GM10266 (cell line): Measurements from ENCODE around the gene DSEL.

Experiments
- DNase-seq: peaks from one replicate; pipeline ENCODE4 v3.0.0; 2012; ENCODE audit errors: extremely low spot score
- CTCF ChIP-seq: IDR thresholded peaks from 2 replicates; pipeline ENCODE4 v1.5.1; 2012; ENCODE audit warnings: mild to moderate bottlenecking, low read depth; ENCODE audit not compliant: control insufficient read depth, insufficient read depth; ENCODE audit errors: missing control alignments

The DSEL gene

DNA sequence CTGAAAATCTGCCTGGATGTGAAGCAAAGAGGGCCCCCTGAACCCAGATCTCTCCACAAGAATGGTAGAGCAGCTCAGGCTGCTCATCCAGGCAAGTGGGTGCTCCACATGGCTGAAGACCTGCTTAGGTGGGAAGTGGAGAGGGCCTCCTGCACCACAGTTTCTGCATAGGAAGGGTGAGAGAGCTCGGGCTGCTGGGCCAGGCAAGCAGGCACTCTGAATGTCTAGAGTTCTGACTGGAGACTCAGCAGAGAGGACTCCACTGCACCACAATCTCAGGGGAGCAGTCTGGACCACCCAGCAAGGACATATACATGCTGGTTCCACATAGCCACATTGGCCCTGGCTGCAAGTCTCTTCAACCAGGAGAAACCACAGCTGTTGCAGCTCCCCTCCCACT is 52.0 kb downstream of the DSEL start:
- DNase-seq, result no peak
- TF ChIP-seq CTCF, result no peak

DNA sequence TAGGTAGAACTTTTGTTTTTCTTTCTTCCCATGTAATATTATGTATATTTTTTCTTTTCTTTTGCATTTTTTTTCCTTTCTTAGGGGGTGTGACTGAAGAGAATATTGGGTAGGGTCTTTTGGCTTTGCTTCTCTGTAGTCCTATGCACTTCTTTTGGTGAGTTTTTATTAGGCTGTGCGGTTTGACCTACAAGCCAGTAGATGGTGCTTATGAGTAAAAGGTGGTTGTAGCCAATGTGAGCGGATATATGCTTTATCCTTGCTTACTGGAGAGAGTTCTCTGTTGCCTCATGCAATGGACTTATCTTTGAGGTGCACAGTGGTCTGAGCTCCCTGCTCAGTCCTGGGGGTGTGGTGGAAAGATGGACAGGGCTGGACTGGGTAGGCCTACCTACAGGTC is 52.7 kb downstream of the DSEL start:
- no peak for DNase-seq
- TF ChIP-seq CTCF, result no peak

DNA sequence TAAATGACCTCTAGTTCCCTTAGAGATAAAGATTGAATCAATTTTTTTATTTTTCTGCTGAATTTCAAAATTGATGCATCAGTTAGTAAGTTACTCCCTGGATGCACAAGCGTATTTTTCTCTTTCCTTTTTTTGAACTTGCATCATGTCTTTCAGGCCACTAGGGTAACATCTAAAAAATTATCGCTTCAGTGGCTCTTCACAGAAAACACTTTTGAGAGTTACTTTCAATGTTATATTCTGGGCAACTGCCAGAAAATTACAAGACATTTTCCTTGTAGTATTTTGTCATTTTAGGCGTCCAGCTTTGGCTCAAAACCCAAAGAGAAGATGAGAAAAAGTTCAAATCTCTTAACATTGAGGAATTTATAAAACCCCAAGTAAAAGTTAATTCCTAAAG is 59.8 kb downstream of the DSEL start:
- no peak for TF ChIP-seq CTCF
- no peak for DNase-seq
